Testis (tissue), 3 donors: ENCODE results near the gene TEAD2. TPM values are rescaled to one million over a fixed set of nuclear protein-coding genes. Genes with fewer than 3 reads are reported as not detected.

ENCODE experiments used
- DNase-seq: peaks from one replicate; pipeline ENCODE4 v3.0.0-alpha.2; 2019
- H3K27ac ChIP-seq, 2 donors: fragments of 200-600 bp; sonication (generic); one replicate each; pipeline ENCODE4 v1.5.1; 2019
- H3K27me3 ChIP-seq: fragments of 200-600 bp; sonication (generic); one replicate; pipeline ENCODE4 v1.5.1; 2019
- H3K36me3 ChIP-seq: fragments of 200-600 bp; sonication (generic); one replicate; pipeline ENCODE4 v1.5.1; 2017; ENCODE audit warnings: low read depth; ENCODE audit errors: missing control alignments
- H3K4me1 ChIP-seq: fragments of 200-600 bp; sonication (generic); one replicate; pipeline ENCODE4 v1.5.1; 2019
- H3K4me3 ChIP-seq, 2 donors: fragments of 200-600 bp; sonication (generic); one replicate each; pipeline ENCODE4 v1.5.1; 2017 to 2019
- H3K9me3 ChIP-seq: fragments of 200-600 bp; sonication (generic); one replicate; pipeline ENCODE4 v1.5.1; 2017
- CTCF ChIP-seq, 3 experiments: fragments of 450-650 bp in 2 of 3; fragments of 200-600 bp in 1 of 3; sonication (generic) in 1 of 3; IDR thresholded peaks; one replicate each; pipeline ENCODE4 v1.5.1; 2016 to 2019; ENCODE audit warnings: antibody characterized with exemption in 3 of 3, mild to moderate bottlenecking in 2 of 3, moderate library complexity in 1 of 3
- POLR2A ChIP-seq: fragments of 450-650 bp; IDR thresholded peaks from one replicate; pipeline ENCODE4 v1.6.1; 2017; ENCODE audit warnings: antibody characterized with exemption, mild to moderate bottlenecking, moderate library complexity
- WGBS, 2 donors: methylation state at CpG; one replicate each; pipeline ENCODE4 v1.1.5; 2018; 5-methylcytosine and 5-hydroxymethylcytosine counted together
- intact Hi-C: fragments of 100-400 bp; cut with DNase I; formaldehyde crosslinking; loops from one replicate; pipeline ENCODE4 v1.15.1; 2023; ENCODE audit warnings: low total_unique reads
- polyA plus RNA-seq: library from polyadenylated mRNA; stranded (reverse); fragments of 350-450 nt; fragmentation: Illumina TruSeq; extraction: RNeasy Lipid Tissue Mini Kit (QIAGEN cat#74804); gene quantifications from one replicate; pipeline ENCODE4 v1.2.3, GENCODE V29; 2014; ENCODE audit warnings: low read depth, low replicate concordance; ENCODE audit not compliant: insufficient read depth
- total RNA-seq, 2 donors: library from RNA; depleted of rRNA; stranded (reverse); fragments of >200 nt; gene quantifications; one replicate each; pipeline ENCODE4 v1.2.3, GENCODE V29; 2016

Gene TEAD2
- total and polyA plus RNA-seq, 3 donors from 2014 or later, result 12.6 to 29.6 (median 20.8) TPM

GRCh38 chr19:49398931-49399330 lies 36.7 kb upstream of the TEAD2 start:
- no peaks in the 10 kb centered on the region for H3K27me3 ChIP-seq
- H3K27ac ChIP-seq, result no peak overlapping the region
- TF ChIP-seq CTCF (IDR thresholded peaks at IDR 0.05), result no peak
- no peak for DNase-seq
- no peaks in the 10 kb centered on the region for H3K36me3 ChIP-seq
- H3K4me3 ChIP-seq, result no peak overlapping the region
- no peaks in the 10 kb centered on the region for H3K9me3 ChIP-seq
- WGBS, 2 donors, result 76 to 82% methylated on average over 6 of the region's 6 CpGs
- intact Hi-C loops, result loop anchor here (10.0 kb wide), 1 partner anchor 46 kb away; the partner anchor contains the start of gene SLC17A7
- H3K4me1 ChIP-seq, result no peaks in the 10 kb centered on the region

- Histone ChIP-seq H3K36me3 (no peaks in the 10 kb centered on the region), H3K27ac (no peak overlapping the region), H3K9me3 (no peaks in the 10 kb centered on the region), H3K4me1 (no peaks in the 10 kb centered on the region), H3K27me3 (no peaks in the 10 kb centered on the region), H3K4me3 (no peak overlapping the region)
- WGBS, 2 donors, result 81 to 82% methylated on average over 9 to 11 of the region's 11 CpGs
- DNase-seq, result no peak
- TF ChIP-seq CTCF (IDR thresholded peaks at IDR 0.05), result no peak
- no peak for TF ChIP-seq POLR2A
- intact Hi-C loops, result loop anchor here (10.0 kb wide), 1 partner anchor 47 kb away; the partner anchor contains the start of gene SLC17A7
These were observed 35.9 kb upstream of the TEAD2 start for GRCh38 chr19:49398001-49398615.

GRCh38 chr19:49396738-49397505 lies 34.7 kb upstream of the TEAD2 start:
- Histone ChIP-seq H3K4me1 (no peaks in the 10 kb centered on the region), H3K27ac (no peak overlapping the region), H3K4me3 (no peak overlapping the region), H3K9me3 (no peaks in the 10 kb centered on the region), H3K36me3 (no peaks in the 10 kb centered on the region), H3K27me3 (no peaks in the 10 kb centered on the region)
- no peak for DNase-seq
- WGBS, 2 donors, result 86% methylated on average over 8 of the region's 8 CpGs
- no peak for TF ChIP-seq POLR2A
- no peak for TF ChIP-seq CTCF (IDR thresholded peaks at IDR 0.05)
- intact Hi-C loops, result loop anchor here (10.0 kb wide), 1 partner anchor 48 kb away; the partner anchor contains the start of gene SLC17A7

- WGBS, 2 donors, result 83 to 86% methylated on average over 15 of the region's 15 CpGs
- Histone ChIP-seq H3K27ac (no peak overlapping the region), H3K4me1 (no peaks in the 10 kb centered on the region), H3K9me3 (no peaks in the 10 kb centered on the region), H3K4me3 (no peak overlapping the region), H3K27me3 (no peaks in the 10 kb centered on the region), H3K36me3 (no peaks in the 10 kb centered on the region)
- DNase-seq, result no peak
- TF ChIP-seq POLR2A, result no peak
- TF ChIP-seq CTCF (IDR thresholded peaks at IDR 0.05), result no peak
- intact Hi-C loops, result loop anchor here (10.0 kb wide), 1 partner anchor 49 kb away; the partner anchor contains the start of gene SLC17A7
These were observed 33.6 kb upstream of the TEAD2 start for GRCh38 chr19:49395581-49396407.
